K562 (cell line): Measurements from ENCODE around the gene KRTAP10-11.
"Not testable (repeated sequence)": the region's sequence is repeated elsewhere in the genome, so short reads cannot be mapped to it uniquely, and the experiment has no call there.

Experiments
- CHCHD3 ChIP-seq: fragments of 250-450 bp; sonication (Bioruptor Pico); IDR thresholded peaks from 2 replicates; pipeline ENCODE4 v2.1.2; 2022; ENCODE audit warnings: mild to moderate bottlenecking
- EGR1 ChIP-seq: fragments of 450-650 bp; conservative IDR thresholded peaks from 2 replicates; pipeline ENCODE4 v1.6.1; 2017; ENCODE audit warnings: mild to moderate bottlenecking
- EZH2 ChIP-seq: IDR thresholded peaks from 2 replicates; pipeline ENCODE4 v1.6.1; 2012; ENCODE audit warnings: low read depth, mild to moderate bottlenecking, inconsistent platforms, low read length, borderline replicate concordance
- HMG20A ChIP-seq: fragments of 450-650 bp; formaldehyde crosslinking; conservative IDR thresholded peaks from 2 replicates; pipeline ENCODE4 v1.4.0; 2020; ENCODE audit warnings: mild to moderate bottlenecking, mixed read lengths
- KLF10 ChIP-seq: fragments of 250-450 bp; sonication (Bioruptor Pico); IDR thresholded peaks from 2 replicates; pipeline ENCODE4 v1.6.1; 2021; ENCODE audit warnings: matching md5 sums
- PCBP2 ChIP-seq: fragments of 200-400 bp; formaldehyde crosslinking; IDR thresholded peaks from 2 replicates; pipeline ENCODE4 v1.6.1; 2018; ENCODE audit warnings: low read length, low read depth, mild to moderate bottlenecking, moderate library complexity; ENCODE audit not compliant: poor library complexity, severe bottlenecking
- ZNF23 ChIP-seq: fragments of 250-450 bp; sonication (Bioruptor Pico); IDR thresholded peaks from 2 replicates; pipeline ENCODE4 v1.4.0; 2020; ENCODE audit warnings: mild to moderate bottlenecking
- TF ChIP-seq, protein P1 (sequence below): sonication (generic); formaldehyde crosslinking; IDR thresholded peaks from 2 replicates; pipeline ENCODE4 v1.8.1; 2023; ENCODE audit warnings: missing genetic modification reagents, mild to moderate bottlenecking, borderline replicate concordance
- TF ChIP-seq, protein P2 (sequence below), 3 experiments: IDR thresholded peaks in 2 of 3; conservative IDR thresholded peaks in 1 of 3; 2 replicates each; pipeline ENCODE4 v1.5.1; 2011 to 2012; ENCODE audit warnings: low read length in 3 of 3, mild to moderate bottlenecking in 3 of 3, control low read depth in 2 of 3, improper control_type of control experiment in 1 of 3, inconsistent platforms in 1 of 3, low read depth in 1 of 3, mixed read lengths in 1 of 3, moderate library complexity in 1 of 3; ENCODE audit not compliant: insufficient read depth in 2 of 3
- TF ChIP-seq, protein P3 (sequence below): conservative IDR thresholded peaks from 2 replicates; pipeline ENCODE4 v1.6.1; 2011; ENCODE audit warnings: low read depth, mild to moderate bottlenecking, low read length; ENCODE audit not compliant: control insufficient read depth

- TF ChIP-seq HMG20A (CRISPR knock-in tag); KLF10 (CRISPR knock-in tag); CHCHD3 (CRISPR knock-in tag); PCBP2; EZH2; EGR1; ZNF23: not testable (repeated sequence)
- TF ChIP-seq, protein P1, sequence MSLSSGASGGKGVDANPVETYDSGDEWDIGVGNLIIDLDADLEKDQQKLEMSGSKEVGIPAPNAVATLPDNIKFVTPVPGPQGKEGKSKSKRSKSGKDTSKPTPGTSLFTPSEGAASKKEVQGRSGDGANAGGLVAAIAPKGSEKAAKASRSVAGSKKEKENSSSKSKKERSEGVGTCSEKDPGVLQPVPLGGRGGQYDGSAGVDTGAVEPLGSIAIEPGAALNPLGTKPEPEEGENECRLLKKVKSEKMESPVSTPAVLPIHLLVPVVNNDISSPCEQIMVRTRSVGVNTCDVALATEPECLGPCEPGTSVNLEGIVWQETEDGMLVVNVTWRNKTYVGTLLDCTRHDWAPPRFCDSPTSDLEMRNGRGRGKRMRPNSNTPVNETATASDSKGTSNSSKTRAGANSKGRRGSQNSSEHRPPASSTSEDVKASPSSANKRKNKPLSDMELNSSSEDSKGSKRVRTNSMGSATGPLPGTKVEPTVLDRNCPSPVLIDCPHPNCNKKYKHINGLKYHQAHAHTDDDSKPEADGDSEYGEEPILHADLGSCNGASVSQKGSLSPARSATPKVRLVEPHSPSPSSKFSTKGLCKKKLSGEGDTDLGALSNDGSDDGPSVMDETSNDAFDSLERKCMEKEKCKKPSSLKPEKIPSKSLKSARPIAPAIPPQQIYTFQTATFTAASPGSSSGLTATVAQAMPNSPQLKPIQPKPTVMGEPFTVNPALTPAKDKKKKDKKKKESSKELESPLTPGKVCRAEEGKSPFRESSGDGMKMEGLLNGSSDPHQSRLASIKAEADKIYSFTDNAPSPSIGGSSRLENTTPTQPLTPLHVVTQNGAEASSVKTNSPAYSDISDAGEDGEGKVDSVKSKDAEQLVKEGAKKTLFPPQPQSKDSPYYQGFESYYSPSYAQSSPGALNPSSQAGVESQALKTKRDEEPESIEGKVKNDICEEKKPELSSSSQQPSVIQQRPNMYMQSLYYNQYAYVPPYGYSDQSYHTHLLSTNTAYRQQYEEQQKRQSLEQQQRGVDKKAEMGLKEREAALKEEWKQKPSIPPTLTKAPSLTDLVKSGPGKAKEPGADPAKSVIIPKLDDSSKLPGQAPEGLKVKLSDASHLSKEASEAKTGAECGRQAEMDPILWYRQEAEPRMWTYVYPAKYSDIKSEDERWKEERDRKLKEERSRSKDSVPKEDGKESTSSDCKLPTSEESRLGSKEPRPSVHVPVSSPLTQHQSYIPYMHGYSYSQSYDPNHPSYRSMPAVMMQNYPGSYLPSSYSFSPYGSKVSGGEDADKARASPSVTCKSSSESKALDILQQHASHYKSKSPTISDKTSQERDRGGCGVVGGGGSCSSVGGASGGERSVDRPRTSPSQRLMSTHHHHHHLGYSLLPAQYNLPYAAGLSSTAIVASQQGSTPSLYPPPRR (CRISPR knock-in tag) = not testable (repeated sequence)
- TF ChIP-seq, protein P2, sequence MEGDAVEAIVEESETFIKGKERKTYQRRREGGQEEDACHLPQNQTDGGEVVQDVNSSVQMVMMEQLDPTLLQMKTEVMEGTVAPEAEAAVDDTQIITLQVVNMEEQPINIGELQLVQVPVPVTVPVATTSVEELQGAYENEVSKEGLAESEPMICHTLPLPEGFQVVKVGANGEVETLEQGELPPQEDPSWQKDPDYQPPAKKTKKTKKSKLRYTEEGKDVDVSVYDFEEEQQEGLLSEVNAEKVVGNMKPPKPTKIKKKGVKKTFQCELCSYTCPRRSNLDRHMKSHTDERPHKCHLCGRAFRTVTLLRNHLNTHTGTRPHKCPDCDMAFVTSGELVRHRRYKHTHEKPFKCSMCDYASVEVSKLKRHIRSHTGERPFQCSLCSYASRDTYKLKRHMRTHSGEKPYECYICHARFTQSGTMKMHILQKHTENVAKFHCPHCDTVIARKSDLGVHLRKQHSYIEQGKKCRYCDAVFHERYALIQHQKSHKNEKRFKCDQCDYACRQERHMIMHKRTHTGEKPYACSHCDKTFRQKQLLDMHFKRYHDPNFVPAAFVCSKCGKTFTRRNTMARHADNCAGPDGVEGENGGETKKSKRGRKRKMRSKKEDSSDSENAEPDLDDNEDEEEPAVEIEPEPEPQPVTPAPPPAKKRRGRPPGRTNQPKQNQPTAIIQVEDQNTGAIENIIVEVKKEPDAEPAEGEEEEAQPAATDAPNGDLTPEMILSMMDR (IDR thresholded peaks at IDR 0.05 in 2 of 3, conservative IDR thresholded peaks at IDR 0.05 in 1 of 3; ENCODE audit: insufficient read depth in 2 of 3, low read depth in 1 of 3, low read length in 3 of 3) = not testable (repeated sequence)
- TF ChIP-seq, protein P3, sequence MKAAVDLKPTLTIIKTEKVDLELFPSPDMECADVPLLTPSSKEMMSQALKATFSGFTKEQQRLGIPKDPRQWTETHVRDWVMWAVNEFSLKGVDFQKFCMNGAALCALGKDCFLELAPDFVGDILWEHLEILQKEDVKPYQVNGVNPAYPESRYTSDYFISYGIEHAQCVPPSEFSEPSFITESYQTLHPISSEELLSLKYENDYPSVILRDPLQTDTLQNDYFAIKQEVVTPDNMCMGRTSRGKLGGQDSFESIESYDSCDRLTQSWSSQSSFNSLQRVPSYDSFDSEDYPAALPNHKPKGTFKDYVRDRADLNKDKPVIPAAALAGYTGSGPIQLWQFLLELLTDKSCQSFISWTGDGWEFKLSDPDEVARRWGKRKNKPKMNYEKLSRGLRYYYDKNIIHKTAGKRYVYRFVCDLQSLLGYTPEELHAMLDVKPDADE = not testable (repeated sequence)
These were observed 15.4 kb downstream of the KRTAP10-11 start for GRCh38 chr21:44661567-44661966.
